Neutrophil (primary cell): ENCODE data around the gene PLA2G6.
A peak's percentile ranks its signal among the peaks of the same experiment; 100 is the strongest.

Source experiments
- H3K27ac ChIP-seq: fragments of 200-600 bp; sonication (generic); 2 replicates; pipeline ENCODE4 v1.5.1; 2016; ENCODE audit warnings: mild to moderate bottlenecking, moderate library complexity
- H3K27me3 ChIP-seq: fragments of 200-600 bp; sonication (generic); 2 replicates; pipeline ENCODE4 v1.6.0; 2016; ENCODE audit warnings: mild to moderate bottlenecking
- H3K36me3 ChIP-seq: fragments of 200-600 bp; sonication (generic); 2 replicates; pipeline ENCODE4 v1.5.1; 2017
- H3K4me1 ChIP-seq, 2 experiments: fragments of 200-600 bp in 1 of 2; sonication (generic) in 1 of 2; 1 replicate in 1 of 2; 2 replicates in 1 of 2; pipeline versions ENCODE4 v1.5.1 to v1.6.1; 2013 to 2016; ENCODE audit warnings: low read depth in 1 of 2, low read length in 1 of 2, mild to moderate bottlenecking in 1 of 2, moderate library complexity in 1 of 2; ENCODE audit not compliant: control insufficient read depth in 1 of 2, insufficient read depth in 1 of 2
- H3K4me3 ChIP-seq, 2 experiments: fragments of 200-600 bp in 1 of 2; sonication (generic) in 1 of 2; 1 replicate in 1 of 2; 2 replicates in 1 of 2; pipeline ENCODE4 v1.5.1; 2013 to 2016; ENCODE audit warnings: low read depth in 1 of 2, low read length in 1 of 2, mild to moderate bottlenecking in 1 of 2, moderate library complexity in 1 of 2
- H3K9me3 ChIP-seq: fragments of 200-600 bp; sonication (generic); 2 replicates; pipeline ENCODE4 v1.5.1; 2016
- CTCF ChIP-seq: fragments of 200-600 bp; sonication (generic); IDR thresholded peaks from 2 replicates; pipeline ENCODE4 v1.5.1; 2016; ENCODE audit warnings: antibody characterized with exemption

The PLA2G6 gene

GRCh38 chr22:38190581-38190980, 9.0 kb upstream of the PLA2G6 start:
- Histone ChIP-seq H3K9me3 (no peaks in the 10 kb centered on the region), H3K4me1 (peaks cover 33 to 48% of the 10 kb centered on the region in 2 experiments), H3K36me3 (no peaks in the 10 kb centered on the region), H3K27me3 (no peaks in the 10 kb centered on the region), H3K27ac (no peak overlapping the region), H3K4me3 (no peak overlapping the region)
- TF ChIP-seq CTCF: no peak

- no peak overlapping the region for H3K27ac ChIP-seq
- no peak overlapping the region for H3K4me3 ChIP-seq
- H3K4me1 ChIP-seq: peaks cover 27 to 37% of the 10 kb centered on the region in 2 experiments
- no peaks in the 10 kb centered on the region for H3K9me3 ChIP-seq
- no peak for TF ChIP-seq CTCF
- H3K27me3 ChIP-seq: no peaks in the 10 kb centered on the region
- H3K36me3 ChIP-seq: no peaks in the 10 kb centered on the region
These were observed 7.5 kb upstream of the PLA2G6 start for GRCh38 chr22:38189104-38189503.

- TF ChIP-seq CTCF: no peak
- Histone ChIP-seq H3K4me1 (peaks cover 12 to 24% of the 10 kb centered on the region in 2 experiments), H3K4me3 (no peak overlapping the region)
These were observed 6.0 kb upstream of the PLA2G6 start for GRCh38 chr22:38187413-38188212.

GRCh38 chr22:38186429-38186828, 4.8 kb upstream of the PLA2G6 start:
- Histone ChIP-seq H3K36me3 (no peaks in the 10 kb centered on the region), H3K4me1 (peaks cover 15 to 24% of the 10 kb centered on the region in 2 experiments), H3K9me3 (no peaks in the 10 kb centered on the region), H3K27ac (peak overlapping the region; percentile 74), H3K4me3 (no peak overlapping the region), H3K27me3 (no peaks in the 10 kb centered on the region)
- TF ChIP-seq CTCF: no peak

More at GRCh38 chr22:38187413-38188212, 6.0 kb upstream of the PLA2G6 start:
- H3K36me3 ChIP-seq: no peaks in the 10 kb centered on the region
- no peaks in the 10 kb centered on the region for H3K27me3 ChIP-seq
- H3K27ac ChIP-seq: peak overlapping the region; percentile 74
- H3K9me3 ChIP-seq: no peaks in the 10 kb centered on the region

- no peaks in the 10 kb centered on the region for H3K27me3 ChIP-seq
- peaks cover 31 to 40% of the 10 kb centered on the region in 2 experiments for H3K4me1 ChIP-seq
- H3K27ac ChIP-seq: no peak overlapping the region
- H3K4me3 ChIP-seq: no peak overlapping the region
- H3K9me3 ChIP-seq: no peaks in the 10 kb centered on the region
- no peak for TF ChIP-seq CTCF
- H3K36me3 ChIP-seq: no peaks in the 10 kb centered on the region
These were observed 3.2 kb upstream of the PLA2G6 start for GRCh38 chr22:38184788-38185187.
